ENCODE results near the gene MARCKSL1.

DNA sequence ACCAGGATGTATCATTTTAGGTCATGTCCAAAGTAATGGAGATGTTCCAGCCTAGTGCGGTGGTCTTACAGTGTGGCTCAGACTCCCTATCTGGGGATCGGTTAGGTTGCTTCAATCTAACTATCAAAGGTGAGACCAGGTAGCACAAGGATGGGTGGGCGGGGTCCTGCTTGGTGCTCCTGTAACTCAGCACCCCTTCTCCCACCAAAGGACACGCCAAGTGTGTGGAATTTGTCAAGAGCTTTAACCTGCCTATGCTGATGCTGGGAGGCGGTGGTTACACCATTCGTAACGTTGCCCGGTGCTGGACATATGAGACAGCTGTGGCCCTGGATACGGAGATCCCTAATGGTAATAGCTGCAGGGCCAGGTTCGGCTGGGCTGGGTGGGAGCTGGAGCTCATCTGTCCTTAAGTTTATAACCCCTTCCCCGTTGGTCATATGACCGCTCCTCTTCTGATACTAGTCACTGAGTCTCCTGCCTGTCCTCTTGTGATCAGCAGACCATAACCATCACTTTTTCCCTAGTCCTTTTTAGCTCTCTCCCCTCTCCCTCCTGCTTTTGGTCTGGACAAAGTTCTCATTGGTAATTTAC, 5.4 kb downstream of the MARCKSL1 start:
- TF ChIP-seq TRIM24 (CRISPR knock-in tag; IDR thresholded peaks at IDR 0.05) (no peak), RBM22 (optimal IDR thresholded peaks at IDR 0.05; ENCODE audit: low read length) (no peak), RAD21 (CRISPR knock-in tag; IDR thresholded peaks at IDR 0.05) (no peak), ISX (CRISPR knock-in tag; conservative IDR thresholded peaks at IDR 0.05) (no peak), SIN3A (IDR thresholded peaks at IDR 0.05; ENCODE audit: borderline replicate concordance, low read depth, low read length) (no peak), ZNF468 (CRISPR knock-in tag; IDR thresholded peaks at IDR 0.05) (no peak), EP300 (IDR thresholded peaks at IDR 0.05; ENCODE audit: low read depth in 2 of 2, low read length in 2 of 2) (no peak), EP300 (CRISPR knock-in tag; IDR thresholded peaks at IDR 0.05; ENCODE audit: borderline replicate concordance) (no peak), TAF1 (CRISPR knock-in tag; IDR thresholded peaks at IDR 0.05) (no peak), CHD4 (IDR thresholded peaks at IDR 0.05; ENCODE audit: borderline replicate concordance, low read length) (no peak), GFI1 (CRISPR knock-in tag; IDR thresholded peaks at IDR 0.05; ENCODE audit: borderline replicate concordance) (no peak), JUNB (CRISPR knock-in tag; IDR thresholded peaks at IDR 0.05; ENCODE audit: borderline replicate concordance) (no peak)
- TF ChIP-seq, protein P1, sequence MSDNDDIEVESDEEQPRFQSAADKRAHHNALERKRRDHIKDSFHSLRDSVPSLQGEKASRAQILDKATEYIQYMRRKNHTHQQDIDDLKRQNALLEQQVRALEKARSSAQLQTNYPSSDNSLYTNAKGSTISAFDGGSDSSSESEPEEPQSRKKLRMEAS (IDR thresholded peaks at IDR 0.05), result no peak
- TF ChIP-seq, protein P2, sequence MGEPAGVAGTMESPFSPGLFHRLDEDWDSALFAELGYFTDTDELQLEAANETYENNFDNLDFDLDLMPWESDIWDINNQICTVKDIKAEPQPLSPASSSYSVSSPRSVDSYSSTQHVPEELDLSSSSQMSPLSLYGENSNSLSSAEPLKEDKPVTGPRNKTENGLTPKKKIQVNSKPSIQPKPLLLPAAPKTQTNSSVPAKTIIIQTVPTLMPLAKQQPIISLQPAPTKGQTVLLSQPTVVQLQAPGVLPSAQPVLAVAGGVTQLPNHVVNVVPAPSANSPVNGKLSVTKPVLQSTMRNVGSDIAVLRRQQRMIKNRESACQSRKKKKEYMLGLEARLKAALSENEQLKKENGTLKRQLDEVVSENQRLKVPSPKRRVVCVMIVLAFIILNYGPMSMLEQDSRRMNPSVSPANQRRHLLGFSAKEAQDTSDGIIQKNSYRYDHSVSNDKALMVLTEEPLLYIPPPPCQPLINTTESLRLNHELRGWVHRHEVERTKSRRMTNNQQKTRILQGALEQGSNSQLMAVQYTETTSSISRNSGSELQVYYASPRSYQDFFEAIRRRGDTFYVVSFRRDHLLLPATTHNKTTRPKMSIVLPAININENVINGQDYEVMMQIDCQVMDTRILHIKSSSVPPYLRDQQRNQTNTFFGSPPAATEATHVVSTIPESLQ (CRISPR knock-in tag; conservative IDR thresholded peaks at IDR 0.05), result no peak

Data from HepG2 (cell line).